ENCODE measurements around the gene SLC30A4.

GRCh38 chr15:45431511-45431910, 91.0 kb downstream of the SLC30A4 start:
- TF ChIP-seq CTCF (IDR thresholded peaks at IDR 0.05) (no peak), POLR2A (IDR thresholded peaks at IDR 0.05) (no peak)
